ENCODE measurements around the gene CPSF7. TPM values are rescaled to one million over a fixed set of nuclear protein-coding genes. Genes with fewer than 3 reads are reported as not detected.

Gene CPSF7
- total RNA-seq, 1 experiment from 2014 or later: 64.1 TPM

DNA sequence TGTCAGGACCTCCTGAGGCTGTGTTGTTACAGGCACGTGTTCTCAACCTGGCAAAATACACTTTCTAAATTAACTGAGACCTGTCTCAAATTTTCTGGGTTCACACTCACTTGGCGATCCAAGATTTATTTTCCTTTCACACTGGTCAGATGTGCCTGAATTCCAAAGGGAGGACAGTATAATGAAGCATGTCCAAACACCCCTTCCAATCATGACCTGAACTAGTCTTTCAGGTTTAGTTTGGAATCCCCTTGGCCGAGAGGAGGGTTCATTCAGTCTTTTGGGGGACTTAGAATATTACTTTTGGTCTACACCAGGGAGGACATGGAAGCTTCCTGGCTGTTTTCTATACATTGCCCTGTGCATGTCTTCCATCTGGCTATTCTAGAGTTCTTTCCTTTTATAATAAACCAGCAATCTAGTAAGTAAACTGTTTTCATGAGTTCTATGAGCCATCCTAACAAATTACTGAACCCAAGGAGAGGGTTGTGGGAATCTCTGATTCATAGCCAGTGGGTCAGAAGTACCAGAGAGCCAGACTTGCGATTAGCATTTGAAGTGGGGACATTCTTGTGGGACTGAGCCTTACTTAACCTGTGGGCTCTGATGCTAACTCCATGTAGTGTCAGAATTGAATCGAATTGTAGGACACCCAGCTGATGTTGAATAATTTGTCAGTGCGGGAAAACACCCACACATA lies 52.2 kb downstream of the CPSF7 start:
- Histone ChIP-seq H3K4me1 (ENCODE audit: low read length) (no peaks in the 10 kb centered on the region), H3K79me2 (ENCODE audit: low read length) (no peaks in the 10 kb centered on the region), H3K27ac (ENCODE audit: low read length) (no peak overlapping the region), H2AFZ (ENCODE audit: low read length) (no peak overlapping the region), H3K36me3 (ENCODE audit: insufficient read depth, low read length) (peaks cover 4% of the 10 kb centered on the region; the same call in 1 of the 2 replicates), H3K9me3 (ENCODE audit: low read length) (no peaks in the 10 kb centered on the region), H3K4me2 (ENCODE audit: low read depth, low read length, poor library complexity, severe bottlenecking) (no peak overlapping the region), H3K4me3 (ENCODE audit: low read length) (no peak overlapping the region), H4K20me1 (ENCODE audit: insufficient read depth, low read depth, low read length) (no peaks in the 10 kb centered on the region), H3K27me3 (ENCODE audit: low read length) (no peaks in the 10 kb centered on the region), H3K9me2 (replicated peaks; ENCODE audit: insufficient read depth, low read length) (no peaks in the 10 kb centered on the region), H3K9ac (ENCODE audit: low read length) (no peak overlapping the region)
- DNase-seq: no peak

DNA sequence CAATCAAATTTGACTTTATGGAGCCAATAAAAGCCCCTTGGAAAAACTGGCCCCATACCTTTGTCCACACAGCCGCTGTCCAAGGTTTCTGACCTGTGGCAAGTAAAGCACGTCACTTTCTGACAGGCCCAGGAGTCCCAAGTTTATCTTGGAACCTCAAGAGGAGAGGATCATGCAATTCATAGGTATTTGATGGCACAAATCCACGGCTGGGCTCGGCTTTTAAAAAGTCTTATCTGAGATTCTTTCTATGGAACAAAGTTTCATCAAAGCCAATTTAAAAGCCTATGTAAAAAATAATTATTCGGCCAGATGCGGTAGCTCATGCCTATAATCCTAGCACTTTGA lies 54.0 kb downstream of the CPSF7 start:
- Histone ChIP-seq H3K9ac (ENCODE audit: low read length) (no peak overlapping the region), H3K4me3 (ENCODE audit: low read length) (no peak overlapping the region), H3K27ac (ENCODE audit: low read length) (no peak overlapping the region), H3K9me2 (replicated peaks; ENCODE audit: insufficient read depth, low read length) (no peaks in the 10 kb centered on the region), H3K79me2 (ENCODE audit: low read length) (no peaks in the 10 kb centered on the region), H3K4me1 (ENCODE audit: low read length) (no peaks in the 10 kb centered on the region), H3K36me3 (ENCODE audit: insufficient read depth, low read length) (peaks cover 4% of the 10 kb centered on the region), H3K27me3 (ENCODE audit: low read length) (no peaks in the 10 kb centered on the region), H2AFZ (ENCODE audit: low read length) (no peak overlapping the region), H3K9me3 (ENCODE audit: low read length) (no peaks in the 10 kb centered on the region), H3K4me2 (ENCODE audit: low read depth, low read length, poor library complexity, severe bottlenecking) (no peak overlapping the region), H4K20me1 (ENCODE audit: insufficient read depth, low read depth, low read length) (no peaks in the 10 kb centered on the region)
- DNase-seq: no peak

DNA sequence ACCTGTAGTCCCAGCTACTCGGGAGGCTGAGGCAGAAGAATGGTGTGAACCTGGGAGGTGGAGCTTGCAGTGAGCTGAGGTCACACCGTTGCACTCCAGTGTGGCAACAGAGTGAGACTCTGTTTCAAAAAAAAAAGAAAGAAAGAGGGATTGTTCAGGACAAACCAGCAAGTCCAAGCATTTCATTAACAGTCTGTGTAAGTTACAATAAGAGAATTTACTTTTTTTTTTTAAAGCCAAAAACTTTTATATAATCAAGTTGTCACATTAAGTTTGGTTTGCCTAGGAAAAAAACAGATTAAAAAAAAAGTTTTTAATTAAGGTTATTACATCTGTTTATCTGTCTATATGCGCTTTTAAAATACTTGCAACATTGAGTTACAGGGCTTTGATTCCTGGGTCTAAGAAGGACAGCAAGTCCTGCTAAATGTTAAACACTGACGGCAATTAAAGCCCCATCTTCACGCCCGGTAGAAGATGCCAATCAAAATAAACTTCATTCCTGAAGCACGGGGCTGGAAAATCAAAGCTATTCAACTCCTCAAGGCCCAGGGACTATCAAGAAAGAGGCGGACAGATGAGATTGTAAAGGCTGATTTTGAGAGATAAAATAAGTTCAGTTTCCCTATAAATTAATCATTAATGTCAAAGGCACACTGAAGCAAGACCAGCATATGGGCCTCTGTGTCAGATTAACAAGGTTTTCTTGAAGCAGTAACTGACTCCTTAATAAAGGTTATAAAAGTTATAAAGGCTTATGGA lies 56.9 kb downstream of the CPSF7 start:
- Histone ChIP-seq H3K9ac (ENCODE audit: low read length) (no peak overlapping the region), H2AFZ (ENCODE audit: low read length) (no peak overlapping the region), H3K4me2 (ENCODE audit: low read depth, low read length, poor library complexity, severe bottlenecking) (no peak overlapping the region), H3K79me2 (ENCODE audit: low read length) (no peaks in the 10 kb centered on the region), H3K9me2 (replicated peaks; ENCODE audit: insufficient read depth, low read length) (no peaks in the 10 kb centered on the region), H3K36me3 (ENCODE audit: insufficient read depth, low read length) (peaks cover 25% of the 10 kb centered on the region), H3K9me3 (ENCODE audit: low read length) (no peaks in the 10 kb centered on the region), H3K27ac (ENCODE audit: low read length) (no peak overlapping the region), H3K4me1 (ENCODE audit: low read length) (no peaks in the 10 kb centered on the region), H3K27me3 (ENCODE audit: low read length) (no peaks in the 10 kb centered on the region), H4K20me1 (ENCODE audit: insufficient read depth, low read depth, low read length) (no peaks in the 10 kb centered on the region), H3K4me3 (ENCODE audit: low read length) (no peak overlapping the region)
- DNase-seq: no peak

DNA sequence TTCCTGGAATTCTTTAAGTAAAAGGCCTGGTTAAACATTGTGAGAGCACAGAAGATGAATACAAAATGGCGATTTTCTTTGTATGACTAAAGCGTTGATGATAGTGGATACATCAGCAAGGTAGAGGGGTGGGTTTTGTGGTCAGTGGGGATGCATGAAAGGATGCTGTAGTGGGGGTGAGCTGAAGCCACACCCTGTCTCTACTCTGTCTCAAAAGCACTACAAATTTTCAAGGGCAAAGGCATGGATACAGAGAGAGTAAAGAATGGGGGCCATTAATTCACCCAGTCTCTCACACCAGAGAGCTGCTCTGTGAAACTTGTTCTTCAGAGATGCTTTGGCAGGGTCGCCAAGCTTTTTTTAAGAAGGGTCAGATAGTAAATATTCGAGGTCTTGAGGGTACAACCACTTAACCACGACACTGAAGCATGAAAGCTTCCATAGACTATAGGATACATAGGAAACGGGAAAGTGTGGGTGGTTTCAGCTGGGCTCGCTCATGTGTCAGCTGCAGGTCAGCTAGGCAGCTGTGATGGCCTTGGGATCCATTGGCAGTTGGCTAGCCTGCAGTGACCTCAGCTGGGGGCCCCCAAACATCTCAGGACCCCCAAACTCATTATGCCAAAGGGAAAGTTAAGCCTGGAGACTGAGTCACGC lies 59.3 kb downstream of the CPSF7 start:
- Histone ChIP-seq H3K4me3 (ENCODE audit: low read length) (no peak overlapping the region), H3K36me3 (ENCODE audit: insufficient read depth, low read length) (peaks cover 38% of the 10 kb centered on the region), H3K27me3 (ENCODE audit: low read length) (no peaks in the 10 kb centered on the region), H3K4me2 (ENCODE audit: low read depth, low read length, poor library complexity, severe bottlenecking) (no peak overlapping the region), H3K9me2 (replicated peaks; ENCODE audit: insufficient read depth, low read length) (no peaks in the 10 kb centered on the region), H3K79me2 (ENCODE audit: low read length) (0 out of 2 replicates have a peak, but pooled peaks cover 4% of the 10 kb centered on the region), H3K4me1 (ENCODE audit: low read length) (no peaks in the 10 kb centered on the region), H3K9ac (ENCODE audit: low read length) (no peak overlapping the region), H4K20me1 (ENCODE audit: insufficient read depth, low read depth, low read length) (no peaks in the 10 kb centered on the region), H2AFZ (ENCODE audit: low read length) (no peak overlapping the region), H3K27ac (ENCODE audit: low read length) (no peak overlapping the region), H3K9me3 (ENCODE audit: low read length) (no peaks in the 10 kb centered on the region)
- no peak for DNase-seq

DNA sequence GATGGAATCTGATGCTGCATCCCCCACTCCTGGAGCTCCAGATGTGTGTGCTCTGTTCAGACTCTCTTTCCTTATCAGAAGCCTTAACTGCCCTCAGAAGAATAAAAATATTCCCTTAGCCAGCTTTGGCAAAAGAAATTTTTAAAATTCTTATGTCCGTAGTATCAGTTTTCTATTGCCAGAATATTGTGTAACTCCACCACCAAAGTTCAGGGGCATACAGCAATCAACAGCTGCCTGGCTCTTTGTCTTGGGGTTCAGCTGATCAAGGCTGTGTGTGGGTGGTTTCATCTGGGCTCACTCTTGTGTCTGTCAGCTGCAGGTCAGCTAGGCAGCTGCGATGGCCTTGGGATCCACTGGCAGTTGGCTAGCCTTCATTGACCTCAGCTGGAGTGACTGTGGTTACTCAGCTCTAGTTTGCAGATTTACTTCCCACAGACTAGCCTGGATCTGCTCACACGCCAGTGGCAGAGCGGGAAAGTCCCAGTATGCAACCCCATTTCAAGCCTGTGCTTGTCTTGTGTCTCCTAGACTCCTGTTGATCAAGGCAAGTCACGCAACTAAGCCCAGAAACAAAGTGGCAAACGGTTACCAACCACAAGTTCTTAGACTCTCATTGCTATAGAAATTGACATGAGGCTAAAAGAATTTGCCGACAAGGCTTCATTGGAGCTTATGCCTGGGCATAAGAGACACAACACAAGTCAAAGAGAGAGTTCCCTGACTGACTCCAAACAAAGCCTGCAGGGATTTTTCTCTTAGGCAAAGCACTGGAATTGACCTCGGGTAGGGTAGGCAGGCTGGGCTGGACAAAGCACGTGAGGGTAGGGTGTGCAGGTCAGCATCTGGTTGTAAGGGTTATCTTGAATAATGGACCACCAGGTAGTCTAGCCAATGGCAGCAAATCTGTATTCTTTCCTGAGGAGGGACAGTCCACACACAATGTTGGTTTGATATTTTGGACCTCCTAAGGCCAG lies 60.1 kb downstream of the CPSF7 start:
- Histone ChIP-seq H3K9ac (ENCODE audit: low read length) (no peak overlapping the region), H3K9me2 (replicated peaks; ENCODE audit: insufficient read depth, low read length) (no peaks in the 10 kb centered on the region), H3K4me2 (ENCODE audit: low read depth, low read length, poor library complexity, severe bottlenecking) (no peak overlapping the region), H3K36me3 (ENCODE audit: insufficient read depth, low read length) (peaks cover 39% of the 10 kb centered on the region), H3K27me3 (ENCODE audit: low read length) (no peaks in the 10 kb centered on the region), H3K4me1 (ENCODE audit: low read length) (no peaks in the 10 kb centered on the region), H4K20me1 (ENCODE audit: insufficient read depth, low read depth, low read length) (no peaks in the 10 kb centered on the region), H3K4me3 (ENCODE audit: low read length) (no peak overlapping the region), H3K79me2 (ENCODE audit: low read length) (0 out of 2 replicates have a peak, but pooled peaks cover 4% of the 10 kb centered on the region), H3K9me3 (ENCODE audit: low read length) (no peaks in the 10 kb centered on the region), H2AFZ (ENCODE audit: low read length) (no peak overlapping the region), H3K27ac (ENCODE audit: low read length) (no peak overlapping the region)
- no peak for DNase-seq

DNA sequence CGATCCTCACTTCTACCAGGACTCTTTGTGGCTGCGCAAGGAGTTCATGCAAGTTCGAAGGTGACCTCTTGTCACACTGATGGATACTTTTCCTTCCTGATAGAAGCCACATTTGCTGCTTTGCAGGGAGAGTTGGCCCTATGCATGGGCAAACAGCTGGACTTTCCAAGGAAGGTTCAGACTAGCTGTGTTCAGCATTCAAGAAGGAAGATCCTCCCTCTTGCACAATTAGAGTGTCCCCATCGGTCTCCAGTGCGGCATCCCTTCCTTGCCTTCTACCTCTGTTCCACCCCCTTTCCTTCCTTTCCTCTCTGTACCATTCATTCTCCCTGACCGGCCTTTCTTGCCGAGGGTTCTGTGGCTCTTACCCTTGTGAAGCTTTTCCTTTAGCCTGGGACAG lies 61.1 kb downstream of the CPSF7 start:
- no peaks in the 10 kb centered on the region for H3K9me2 ChIP-seq (replicated peaks; ENCODE audit: insufficient read depth, low read length)
- peaks cover 12% of the 10 kb centered on the region for H3K79me2 ChIP-seq (ENCODE audit: low read length)
- H3K4me1 ChIP-seq (ENCODE audit: low read length): peaks cover 2% of the 10 kb centered on the region
- no peaks in the 10 kb centered on the region for H3K9me3 ChIP-seq (ENCODE audit: low read length)
- no peak overlapping the region for H3K4me3 ChIP-seq (ENCODE audit: low read length)
- no peak overlapping the region for H3K27ac ChIP-seq (ENCODE audit: low read length)
- peaks cover 49% of the 10 kb centered on the region for H3K36me3 ChIP-seq (ENCODE audit: insufficient read depth, low read length)
- no peak overlapping the region for H3K9ac ChIP-seq (ENCODE audit: low read length)
- H4K20me1 ChIP-seq (ENCODE audit: insufficient read depth, low read depth, low read length): 0 out of 2 replicates have a peak, but pooled peaks cover 4% of the 10 kb centered on the region
- H3K4me2 ChIP-seq (ENCODE audit: low read depth, low read length, poor library complexity, severe bottlenecking): no peak overlapping the region
- H2AFZ ChIP-seq (ENCODE audit: low read length): no peak overlapping the region
- H3K27me3 ChIP-seq (ENCODE audit: low read length): no peaks in the 10 kb centered on the region
- no peak for DNase-seq

DNA sequence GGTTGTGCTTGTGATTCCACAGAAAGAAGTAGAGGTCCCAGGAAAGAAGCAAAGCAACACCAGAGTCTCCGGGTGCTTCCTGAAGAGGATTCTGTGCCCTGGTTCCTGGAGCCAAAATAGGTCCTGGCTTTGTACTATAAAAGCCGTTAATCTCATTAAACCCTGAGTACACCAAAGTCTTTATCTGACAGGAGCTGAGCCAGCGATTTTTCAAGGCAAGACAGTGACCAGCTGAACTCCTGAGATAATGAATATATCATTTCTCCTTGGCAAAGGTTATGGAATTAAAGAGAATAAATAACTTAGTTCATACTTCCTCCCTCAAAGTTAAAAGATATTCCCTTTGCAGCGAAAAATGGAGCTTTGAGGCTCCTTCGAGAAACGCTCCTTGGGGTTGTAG lies 62.4 kb downstream of the CPSF7 start:
- Histone ChIP-seq H3K27ac (ENCODE audit: low read length) (no peak overlapping the region), H4K20me1 (ENCODE audit: insufficient read depth, low read depth, low read length) (0 out of 2 replicates have a peak, but pooled peaks cover 5% of the 10 kb centered on the region), H3K36me3 (ENCODE audit: insufficient read depth, low read length) (peaks cover 48% of the 10 kb centered on the region), H3K27me3 (ENCODE audit: low read length) (no peaks in the 10 kb centered on the region), H3K4me2 (ENCODE audit: low read depth, low read length, poor library complexity, severe bottlenecking) (no peak overlapping the region), H3K9me3 (ENCODE audit: low read length) (no peaks in the 10 kb centered on the region), H3K9ac (ENCODE audit: low read length) (no peak overlapping the region), H3K4me3 (ENCODE audit: low read length) (no peak overlapping the region), H2AFZ (ENCODE audit: low read length) (no peak overlapping the region), H3K79me2 (ENCODE audit: low read length) (peaks cover 25% of the 10 kb centered on the region), H3K9me2 (replicated peaks; ENCODE audit: insufficient read depth, low read length) (no peaks in the 10 kb centered on the region), H3K4me1 (ENCODE audit: low read length) (peaks cover 9% of the 10 kb centered on the region)
- DNase-seq: no peak

Measured in Karpas-422 (cell line).